Neural cell (in vitro differentiated cells): ENCODE measurements around the gene SHANK1. TPM values are rescaled to one million over a fixed set of nuclear protein-coding genes. Genes with fewer than 3 reads are reported as not detected.

Experiments used
- H2AFZ ChIP-seq: fragments of 200-600, 300-800 bp; sonication (generic), shearing (Covaris generic); 2 replicates; pipeline ENCODE4 v1.6.0; 2014; ENCODE audit warnings: low read depth, mild to moderate bottlenecking, antibody characterized with exemption, low read length, moderate library complexity
- H3F3A ChIP-seq: fragments of 200-600 bp; shearing (Covaris generic); 2 replicates; pipeline ENCODE4 v1.6.1; 2016; ENCODE audit warnings: mild to moderate bottlenecking, moderate library complexity, mixed read lengths, antibody characterized with exemption, low read length; ENCODE audit not compliant: insufficient read depth, poor library complexity, severe bottlenecking
- H3K27ac ChIP-seq: fragments of 200-600, 300-800 bp; sonication (generic), shearing (Covaris generic); 2 replicates; pipeline ENCODE4 v1.5.1; 2014; ENCODE audit warnings: mild to moderate bottlenecking, low read length, moderate library complexity
- H3K27me3 ChIP-seq: fragments of 300-800, 200-600 bp; sonication (generic), shearing (Covaris generic); 2 replicates; pipeline ENCODE4 v1.6.0; 2014; ENCODE audit warnings: mild to moderate bottlenecking, low read depth, low read length, moderate library complexity; ENCODE audit not compliant: insufficient read depth
- H3K36me3 ChIP-seq: fragments of 300-800, 200-600 bp; sonication (generic), shearing (Covaris generic); 2 replicates; pipeline ENCODE4 v1.5.1; 2014; ENCODE audit warnings: mild to moderate bottlenecking, antibody characterized with exemption, low read length, moderate library complexity; ENCODE audit not compliant: insufficient read depth
- H3K4me2 ChIP-seq: fragments of 300-800, 200-600 bp; sonication (generic), shearing (Covaris generic); 2 replicates; pipeline ENCODE4 v1.6.0; 2014; ENCODE audit warnings: mild to moderate bottlenecking, low read length
- H3K4me3 ChIP-seq: fragments of 300-800, 200-600 bp; sonication (generic), shearing (Covaris generic); 2 replicates; pipeline ENCODE4 v1.5.1; 2014; ENCODE audit warnings: mild to moderate bottlenecking, low read length, moderate library complexity
- H3K79me2 ChIP-seq: fragments of 200-600 bp; shearing (Covaris generic); replicated peaks from 2 replicates; pipeline ENCODE4 v1.6.0; 2014; ENCODE audit warnings: mild to moderate bottlenecking, low read length, moderate library complexity; ENCODE audit not compliant: insufficient read depth
- H3K9ac ChIP-seq: fragments of 300-800, 200-600 bp; sonication (generic), shearing (Covaris generic); 2 replicates; pipeline ENCODE4 v1.6.1; 2016; ENCODE audit warnings: mild to moderate bottlenecking, low read length, mixed read lengths
- H3K9me2 ChIP-seq: fragments of 200-600 bp; shearing (Covaris generic); 2 replicates; pipeline ENCODE4 v1.6.1; 2016; ENCODE audit warnings: mild to moderate bottlenecking, low read length, mixed read lengths; ENCODE audit not compliant: insufficient read depth
- H3K9me3 ChIP-seq: fragments of 200-600, 300-800 bp; sonication (generic), shearing (Covaris generic); 2 replicates; pipeline ENCODE4 v1.6.1; 2016; ENCODE audit warnings: mild to moderate bottlenecking, mixed run types, low read length, moderate library complexity, mixed read lengths
- H4K20me1 ChIP-seq: fragments of 200-600 bp; shearing (Covaris generic); 2 replicates; pipeline ENCODE4 v1.6.1; 2016; ENCODE audit warnings: mild to moderate bottlenecking, mixed run types; ENCODE audit not compliant: insufficient read depth
- CTCF ChIP-seq: fragments of 450-650 bp; IDR thresholded peaks from 2 replicates; pipeline ENCODE4 v1.5.1; 2014; ENCODE audit warnings: antibody characterized with exemption, mild to moderate bottlenecking, moderate library complexity; ENCODE audit not compliant: poor library complexity, severe bottlenecking
- EP300 ChIP-seq: fragments of 450-650 bp; conservative IDR thresholded peaks from 2 replicates; pipeline ENCODE4 v1.6.1; 2014; ENCODE audit warnings: antibody characterized with exemption, mild to moderate bottlenecking, moderate library complexity; ENCODE audit not compliant: poor library complexity, severe bottlenecking
- EZH2 ChIP-seq: fragments of 200-600, 300-800 bp; shearing (Covaris generic), sonication (generic); IDR thresholded peaks from 2 replicates; pipeline ENCODE4 v1.6.1; 2014; ENCODE audit warnings: antibody characterized with exemption, low read length, borderline replicate concordance, mild to moderate bottlenecking; ENCODE audit not compliant: insufficient read depth, poor library complexity, severe bottlenecking
- MXI1 ChIP-seq: fragments of 450-650 bp; conservative IDR thresholded peaks from 2 replicates; pipeline ENCODE4 v1.6.1; 2014; ENCODE audit warnings: antibody characterized with exemption, mild to moderate bottlenecking; ENCODE audit not compliant: poor library complexity, severe bottlenecking
- POLR2AphosphoS5 ChIP-seq: IDR thresholded peaks from 2 replicates; pipeline ENCODE4 v1.6.1; 2012
- RAD21 ChIP-seq: fragments of 450-650 bp; conservative IDR thresholded peaks from 2 replicates; pipeline ENCODE4 v1.6.1; 2014; ENCODE audit warnings: antibody characterized with exemption, mild to moderate bottlenecking, moderate library complexity
- SMC3 ChIP-seq: fragments of 450-650 bp; conservative IDR thresholded peaks from 2 replicates; pipeline ENCODE4 v1.6.1; 2014; ENCODE audit warnings: antibody characterized with exemption, mild to moderate bottlenecking, moderate library complexity; ENCODE audit not compliant: poor library complexity
- TAF1 ChIP-seq: IDR thresholded peaks from 2 replicates; pipeline ENCODE4 v1.6.1; 2012; ENCODE audit warnings: low read depth
- polyA plus RNA-seq: library from polyadenylated mRNA; depleted of rRNA; stranded (reverse); fragments of >200 nt; gene quantifications from 2 replicates; pipeline ENCODE4 v1.2.3, GENCODE V29; 2014
- TF ChIP-seq, protein P1 (sequence below): IDR thresholded peaks from 2 replicates; pipeline ENCODE4 v1.6.1; 2012; ENCODE audit warnings: borderline replicate concordance

SHANK1 gene
- polyA plus RNA-seq, 1 donor from 2014 or later = 7.9 TPM

DNA sequence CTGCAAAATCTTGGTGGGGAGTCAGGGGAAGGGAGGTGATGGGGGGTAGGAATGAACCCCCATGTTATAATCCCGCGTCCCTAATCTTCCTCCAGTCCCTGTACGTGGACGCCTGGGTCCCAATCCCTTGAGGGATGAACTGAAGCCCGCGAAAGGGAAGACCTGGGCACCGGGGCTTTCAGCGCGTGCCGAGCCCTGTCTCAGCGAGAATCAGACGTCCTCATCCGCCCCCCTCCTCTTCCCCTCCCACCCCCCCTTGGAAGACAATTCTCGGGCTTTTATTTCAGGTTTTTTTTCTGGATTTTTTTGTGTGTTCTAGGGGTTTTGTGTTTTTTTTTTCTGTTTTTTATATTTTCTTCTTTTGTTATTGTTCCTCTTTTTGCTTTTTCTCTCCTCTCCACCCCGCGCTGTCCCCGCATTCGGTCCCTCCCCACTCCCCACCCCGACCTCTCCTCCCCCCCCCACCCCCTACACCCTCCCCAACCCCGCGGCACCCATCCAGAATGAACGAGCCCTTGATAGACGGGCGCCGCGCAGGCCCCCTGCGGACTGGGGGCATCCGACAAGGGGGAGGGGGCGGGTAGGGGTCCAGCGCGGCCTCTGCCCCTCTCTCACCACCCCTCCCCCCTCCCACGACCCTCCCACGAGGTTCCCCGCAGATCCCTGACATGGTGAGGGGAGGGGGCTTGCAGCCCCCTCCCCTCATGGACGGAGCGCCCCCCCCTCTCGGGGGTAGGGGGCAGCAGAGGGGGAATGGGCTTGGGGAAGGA, 60.1 kb downstream of the SHANK1 start:
- Histone ChIP-seq H2AFZ (no peak overlapping the region), H3K27ac (peak overlapping the region; percentile 92), H3F3A (peaks cover 4% of the 10 kb centered on the region), H3K4me3 (peak overlapping the region; percentile 76), H3K36me3 (no peaks in the 10 kb centered on the region), H3K27me3 (no peaks in the 10 kb centered on the region), H3K9me3 (no peaks in the 10 kb centered on the region), H3K9me2 (no peaks in the 10 kb centered on the region), H3K79me2 (no peaks in the 10 kb centered on the region), H4K20me1 (no peaks in the 10 kb centered on the region), H3K9ac (peak overlapping the region; percentile 88), H3K4me2 (peak overlapping the region; percentile 51)
- TF ChIP-seq TAF1 (no peak), SMC3 (no peak), POLR2AphosphoS5 (no peak), EZH2 (no peak), MXI1 (no peak), EP300 (no peak), CTCF (no peak), RAD21 (no peak)
- TF ChIP-seq, protein P1, sequence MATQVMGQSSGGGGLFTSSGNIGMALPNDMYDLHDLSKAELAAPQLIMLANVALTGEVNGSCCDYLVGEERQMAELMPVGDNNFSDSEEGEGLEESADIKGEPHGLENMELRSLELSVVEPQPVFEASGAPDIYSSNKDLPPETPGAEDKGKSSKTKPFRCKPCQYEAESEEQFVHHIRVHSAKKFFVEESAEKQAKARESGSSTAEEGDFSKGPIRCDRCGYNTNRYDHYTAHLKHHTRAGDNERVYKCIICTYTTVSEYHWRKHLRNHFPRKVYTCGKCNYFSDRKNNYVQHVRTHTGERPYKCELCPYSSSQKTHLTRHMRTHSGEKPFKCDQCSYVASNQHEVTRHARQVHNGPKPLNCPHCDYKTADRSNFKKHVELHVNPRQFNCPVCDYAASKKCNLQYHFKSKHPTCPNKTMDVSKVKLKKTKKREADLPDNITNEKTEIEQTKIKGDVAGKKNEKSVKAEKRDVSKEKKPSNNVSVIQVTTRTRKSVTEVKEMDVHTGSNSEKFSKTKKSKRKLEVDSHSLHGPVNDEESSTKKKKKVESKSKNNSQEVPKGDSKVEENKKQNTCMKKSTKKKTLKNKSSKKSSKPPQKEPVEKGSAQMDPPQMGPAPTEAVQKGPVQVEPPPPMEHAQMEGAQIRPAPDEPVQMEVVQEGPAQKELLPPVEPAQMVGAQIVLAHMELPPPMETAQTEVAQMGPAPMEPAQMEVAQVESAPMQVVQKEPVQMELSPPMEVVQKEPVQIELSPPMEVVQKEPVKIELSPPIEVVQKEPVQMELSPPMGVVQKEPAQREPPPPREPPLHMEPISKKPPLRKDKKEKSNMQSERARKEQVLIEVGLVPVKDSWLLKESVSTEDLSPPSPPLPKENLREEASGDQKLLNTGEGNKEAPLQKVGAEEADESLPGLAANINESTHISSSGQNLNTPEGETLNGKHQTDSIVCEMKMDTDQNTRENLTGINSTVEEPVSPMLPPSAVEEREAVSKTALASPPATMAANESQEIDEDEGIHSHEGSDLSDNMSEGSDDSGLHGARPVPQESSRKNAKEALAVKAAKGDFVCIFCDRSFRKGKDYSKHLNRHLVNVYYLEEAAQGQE = no peak

DNA sequence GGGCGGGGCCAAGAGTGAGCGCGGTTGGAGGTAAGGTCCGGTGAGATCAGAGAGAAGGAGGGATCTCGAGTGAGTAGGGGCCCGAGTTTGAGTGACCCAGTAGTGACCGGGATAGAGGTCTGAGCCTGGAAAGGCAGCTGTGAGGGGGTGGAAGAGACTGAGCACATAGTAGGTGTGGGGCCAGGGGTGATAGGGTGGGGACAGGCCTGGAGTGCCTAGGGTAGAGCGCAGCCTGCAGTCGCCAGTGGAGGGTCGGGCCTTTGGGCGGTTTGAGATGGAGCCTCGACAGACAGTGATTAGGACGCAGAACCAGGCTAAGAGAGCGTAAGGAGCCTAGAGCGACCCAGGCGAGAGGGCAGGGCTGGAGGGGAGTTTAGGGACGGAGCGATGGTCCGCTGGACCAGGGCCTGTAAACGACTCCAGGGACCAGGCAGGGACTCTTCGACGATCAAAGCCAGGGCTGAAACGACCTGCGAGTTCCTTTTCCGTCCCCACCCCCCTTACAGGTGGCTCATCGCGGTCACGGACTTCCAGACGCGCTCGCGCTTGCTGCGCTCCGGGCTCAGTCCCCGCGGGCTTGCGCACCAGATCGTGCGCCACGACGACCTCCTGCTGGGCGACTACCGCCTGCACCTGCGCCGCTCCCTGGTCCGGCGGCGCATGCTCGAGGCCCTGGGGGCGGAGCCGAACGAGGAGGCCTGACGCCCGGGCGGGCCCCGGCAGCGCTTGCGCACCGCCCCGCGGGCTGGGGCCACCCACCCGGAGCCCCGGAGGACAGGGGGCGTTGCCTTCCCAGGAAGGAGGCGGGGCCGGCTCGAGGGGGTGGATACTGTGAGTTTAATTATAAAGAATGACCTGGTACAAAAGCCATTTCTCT, 60.9 kb downstream of the SHANK1 start:
- Histone ChIP-seq H4K20me1 (no peaks in the 10 kb centered on the region), H3F3A (peaks cover 4% of the 10 kb centered on the region), H3K27me3 (no peaks in the 10 kb centered on the region), H3K36me3 (no peaks in the 10 kb centered on the region), H3K27ac (peak overlapping the region; percentile 92), H3K9me2 (no peaks in the 10 kb centered on the region), H3K79me2 (no peaks in the 10 kb centered on the region), H2AFZ (peak overlapping the region; percentile 23), H3K4me3 (peak overlapping the region; percentile 76), H3K9me3 (no peaks in the 10 kb centered on the region), H3K9ac (peak overlapping the region; percentile 88), H3K4me2 (peak overlapping the region; percentile 92)
- TF ChIP-seq POLR2AphosphoS5 (peak; percentile 81), EZH2 (no peak), SMC3 (peak; percentile 57), RAD21 (peak; percentile 39), MXI1 (peak; percentile 73), CTCF (peak; percentile 43), TAF1 (peak; percentile 83), EP300 (peak; percentile 31)
- TF ChIP-seq, protein P1 = peak; percentile 51
